GM03348 (cell line): ENCODE measurements around the gene PGA3.
"Not testable (repeated sequence)": the region's sequence is repeated elsewhere in the genome, so short reads cannot be mapped to it uniquely, and the experiment has no call there.

Source experiments
- DNase-seq: peaks from one replicate; pipeline ENCODE4 v3.0.0; 2012; ENCODE audit warnings: low spot score

The PGA3 gene

DNA sequence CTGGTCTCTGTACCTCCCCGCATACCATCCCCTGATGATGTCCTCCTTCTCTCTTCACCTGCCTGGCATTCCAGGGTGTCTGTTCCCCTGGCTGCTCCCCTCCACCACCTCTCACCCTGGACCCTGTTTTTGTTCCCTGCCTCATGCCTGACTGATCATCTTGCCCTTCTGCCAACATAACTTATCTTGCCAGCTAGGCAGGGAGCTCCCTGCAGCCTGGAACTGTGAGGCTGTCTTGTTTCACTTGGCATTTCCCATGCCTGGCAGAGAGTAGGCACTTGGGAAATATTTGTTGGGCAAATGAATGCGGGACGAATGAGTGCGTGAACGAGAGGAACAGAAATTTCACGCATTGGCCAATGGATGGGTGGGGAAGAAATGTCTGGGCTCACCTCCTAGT is 7.3 kb downstream of the PGA3 start:
- not testable (repeated sequence) for DNase-seq

- DNase-seq, result not testable (repeated sequence)
Measured at GRCh38 chr11:61211327-61211952, 8.1 kb downstream of the PGA3 start.

GRCh38 chr11:61212202-61212601 is 8.9 kb downstream of the PGA3 start:
- DNase-seq, result not testable (repeated sequence)

DNA sequence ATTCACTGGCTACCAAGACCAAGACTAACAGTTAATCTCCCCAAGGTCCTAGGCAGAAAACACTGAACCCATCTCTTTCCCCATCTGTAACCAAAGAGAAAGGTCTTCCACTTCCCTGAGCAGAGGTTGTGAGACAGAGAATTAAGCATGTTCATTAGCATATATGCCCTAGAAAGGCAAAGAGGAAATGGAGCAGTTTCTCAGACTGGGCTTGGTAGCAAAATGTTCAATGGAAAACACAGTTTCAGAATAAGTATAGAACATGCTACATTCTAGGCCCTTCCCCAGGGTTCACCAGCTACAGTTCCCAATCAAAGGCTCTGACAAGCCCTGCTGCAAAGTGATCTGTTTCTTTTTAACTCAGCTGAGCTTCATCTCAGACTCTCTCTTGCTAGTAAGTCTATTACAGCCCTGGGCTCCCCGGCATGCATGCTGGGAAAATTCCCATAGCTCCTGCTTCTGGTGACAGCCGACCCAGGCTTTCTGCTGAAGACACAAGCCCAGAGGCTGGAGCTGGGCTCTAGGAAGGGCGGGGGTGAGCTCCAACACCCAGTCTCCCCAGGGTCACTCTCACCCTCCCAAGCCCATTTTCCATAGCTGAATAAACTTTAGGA is 10.5 kb downstream of the PGA3 start:
- not testable (repeated sequence) for DNase-seq

- DNase-seq, result not testable (repeated sequence)
Measured at GRCh38 chr11:61218306-61218705, 15.0 kb downstream of the PGA3 start.

DNA sequence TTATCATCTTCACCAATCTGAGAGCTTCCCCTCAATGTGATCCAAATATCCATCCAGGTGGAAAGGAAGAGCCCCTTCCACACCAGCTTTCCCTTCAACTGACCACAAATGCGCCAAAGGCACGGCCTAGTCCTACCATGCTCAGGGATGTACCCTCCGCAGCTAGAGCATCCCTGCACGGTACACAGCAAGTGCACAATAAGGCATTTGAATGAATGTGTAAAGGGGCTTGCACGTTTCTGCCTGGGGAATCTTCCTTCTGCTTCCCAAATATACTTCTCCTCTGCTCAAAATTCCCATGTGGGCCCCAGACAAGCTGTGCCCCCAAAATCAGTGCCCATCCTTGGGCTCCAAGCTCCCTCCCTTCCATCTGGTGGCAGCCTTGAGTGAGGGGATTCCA is 15.7 kb downstream of the PGA3 start:
- DNase-seq, result not testable (repeated sequence)

- not testable (repeated sequence) for DNase-seq
Measured at GRCh38 chr11:61222047-61222446, 18.7 kb downstream of the PGA3 start, which contains the start of gene PGA4. Gene PGA4, plus strand, starts transcription at chr11:61222347. Its CDS starts 54 bp downstream, at chr11:61222401.

- not testable (repeated sequence) for DNase-seq
Measured at GRCh38 chr11:61222692-61223091, 19.4 kb downstream of the PGA3 start.

DNA sequence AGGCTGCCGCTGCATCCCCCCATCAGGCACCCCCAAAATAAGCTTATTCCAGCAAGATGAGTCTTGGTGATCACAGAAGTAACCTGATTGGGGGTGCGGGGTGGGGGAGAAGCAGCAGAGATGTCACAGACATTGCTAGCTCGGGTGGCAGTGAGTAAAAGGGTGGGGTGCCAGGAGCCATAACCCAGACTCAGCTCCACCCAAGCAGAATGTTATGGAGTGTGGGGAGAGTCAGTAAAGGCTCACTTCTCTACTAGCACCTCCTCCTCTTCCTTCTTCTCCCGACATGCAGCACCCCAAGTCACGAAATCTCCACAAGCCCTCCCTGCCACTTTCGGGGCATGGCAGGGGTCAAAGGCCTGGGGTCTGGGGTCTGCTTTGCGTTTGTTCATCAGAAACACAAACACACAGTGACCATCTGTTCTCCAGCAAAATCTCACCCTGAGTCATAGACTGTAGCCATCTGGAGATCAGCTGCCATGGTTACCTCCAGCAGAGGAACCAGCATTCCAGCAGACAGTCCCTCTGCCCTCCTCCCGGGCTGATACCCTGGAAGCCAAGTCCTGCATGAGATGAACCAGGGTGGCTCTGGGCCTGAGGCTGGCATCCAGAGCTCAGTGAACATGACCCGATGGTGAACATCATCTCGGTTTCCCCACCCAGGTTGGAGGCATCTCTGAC is 23.3 kb downstream of the PGA3 start:
- not testable (repeated sequence) for DNase-seq

- not testable (repeated sequence) for DNase-seq
Measured at GRCh38 chr11:61229458-61229857, 26.1 kb downstream of the PGA3 start.

GRCh38 chr11:61231033-61231432 is 27.7 kb downstream of the PGA3 start:
- not testable (repeated sequence) for DNase-seq

- not testable (repeated sequence) for DNase-seq
Measured at GRCh38 chr11:61231585-61231984, 28.3 kb downstream of the PGA3 start.

GRCh38 chr11:61232548-61233145 is 29.3 kb downstream of the PGA3 start:
- DNase-seq, result not testable (repeated sequence)

- not testable (repeated sequence) for DNase-seq
Measured at GRCh38 chr11:61237130-61237529, 33.8 kb downstream of the PGA3 start.

DNA sequence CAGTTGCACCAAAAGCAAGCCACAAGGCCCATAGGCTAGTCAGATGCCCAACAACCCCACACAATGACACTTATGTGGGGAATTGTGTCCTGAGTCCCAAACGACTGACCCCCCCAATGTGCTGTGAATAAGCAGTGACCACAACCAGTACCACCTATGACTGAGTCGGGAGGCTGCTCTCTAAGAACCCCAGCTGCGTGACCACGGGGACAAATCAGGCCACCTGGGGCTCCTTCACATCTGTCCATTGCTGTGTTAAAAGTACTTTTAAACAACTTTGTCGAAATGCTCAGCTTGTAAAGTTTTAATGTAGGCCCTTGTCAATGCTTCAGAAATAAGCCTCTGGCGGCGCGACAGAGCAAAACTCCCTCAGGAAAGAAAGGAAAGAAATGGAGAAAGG is 37.0 kb downstream of the PGA3 start:
- DNase-seq, result not testable (repeated sequence)

DNA sequence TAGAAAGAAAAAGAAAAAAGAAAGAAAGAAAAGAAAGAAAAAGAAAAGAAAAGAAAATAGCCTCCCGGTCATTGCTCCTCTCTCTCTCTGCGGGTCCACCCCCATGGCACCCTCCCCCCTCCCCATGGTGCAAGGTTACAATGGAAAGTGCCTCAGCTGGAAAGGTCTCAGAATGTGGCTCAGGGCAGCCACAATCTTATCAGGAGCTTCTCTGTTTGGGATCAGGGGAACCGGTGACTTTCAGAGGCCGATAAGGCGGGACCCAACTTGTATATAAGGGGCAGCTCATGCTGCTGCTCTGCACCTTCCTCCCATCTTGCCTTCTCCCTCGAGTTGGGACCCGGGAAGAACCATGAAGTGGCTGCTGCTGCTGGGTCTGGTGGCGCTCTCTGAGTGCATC is 37.6 kb downstream of the PGA3 start, which contains the start of gene PGA5:
TSS of gene PGA5 (plus strand) at position 301 of the 400 bp plus-strand sequence. CDS start at position 353, 52 bp downstream.
- not testable (repeated sequence) for DNase-seq

GRCh38 chr11:61241526-61241925 is 38.2 kb downstream of the PGA3 start:
- DNase-seq, result not testable (repeated sequence)

GRCh38 chr11:61245284-61245964 is 42.1 kb downstream of the PGA3 start:
- not testable (repeated sequence) for DNase-seq

DNA sequence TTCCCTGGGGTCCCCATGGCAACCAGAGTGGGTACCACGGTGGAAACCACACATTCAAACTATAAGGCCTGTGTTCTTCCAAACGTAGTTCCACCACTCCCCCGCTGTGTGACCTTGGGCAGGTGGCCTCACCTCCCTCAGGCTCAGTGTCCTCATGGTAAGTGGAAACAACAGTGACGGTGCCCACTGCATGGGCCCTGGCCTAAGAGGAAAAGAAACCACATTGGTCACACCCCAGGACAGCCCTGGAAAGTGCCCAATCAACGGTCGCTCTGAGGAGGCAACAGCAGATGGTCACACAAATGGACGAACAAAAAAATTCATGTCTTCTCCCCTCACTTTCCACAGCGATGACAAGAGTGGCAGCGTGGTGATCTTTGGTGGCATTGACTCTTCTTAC is 44.8 kb downstream of the PGA3 start:
- not testable (repeated sequence) for DNase-seq

- DNase-seq, result not testable (repeated sequence)
Measured at GRCh38 chr11:61249201-61249600, 45.9 kb downstream of the PGA3 start.
